NCI-H526 (cell line): ENCODE measurements around the gene PCSK5.
"Not testable (repeated sequence)": the region's sequence is repeated elsewhere in the genome, so short reads cannot be mapped to it uniquely, and the experiment has no call there.

Experiments used
- DNase-seq, 2 experiments: peaks; one replicate each; lab custom pipeline; 2025; lab: John Stamatoyannopoulos, UW

PCSK5 gene

DNA sequence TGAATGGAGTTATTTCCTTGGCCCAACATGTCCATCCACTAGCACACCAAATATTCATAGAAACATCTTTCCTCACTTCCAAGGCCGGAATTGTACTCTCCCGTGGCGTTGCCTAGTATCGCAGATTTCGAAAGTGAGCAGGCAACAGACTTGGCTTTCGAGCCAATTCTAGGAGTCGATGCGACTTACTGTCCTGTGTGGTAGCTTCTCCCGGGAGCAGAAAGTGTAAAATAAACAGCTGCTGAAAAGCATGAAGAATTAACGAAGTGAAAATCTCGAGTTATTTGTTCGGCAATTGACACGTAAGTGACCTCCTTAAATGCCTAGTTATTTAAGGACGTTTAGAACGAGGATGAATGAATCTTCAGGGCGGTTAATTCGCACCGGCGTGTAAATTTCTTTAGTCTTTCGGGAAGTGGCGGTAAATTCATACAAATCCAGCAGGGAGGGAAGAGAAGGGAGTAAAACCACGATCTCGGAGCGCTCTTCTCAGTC lies 449 bp upstream of the PCSK5 start:
- DNase-seq: peak in 1 of 2 experiments; percentile 62

DNA sequence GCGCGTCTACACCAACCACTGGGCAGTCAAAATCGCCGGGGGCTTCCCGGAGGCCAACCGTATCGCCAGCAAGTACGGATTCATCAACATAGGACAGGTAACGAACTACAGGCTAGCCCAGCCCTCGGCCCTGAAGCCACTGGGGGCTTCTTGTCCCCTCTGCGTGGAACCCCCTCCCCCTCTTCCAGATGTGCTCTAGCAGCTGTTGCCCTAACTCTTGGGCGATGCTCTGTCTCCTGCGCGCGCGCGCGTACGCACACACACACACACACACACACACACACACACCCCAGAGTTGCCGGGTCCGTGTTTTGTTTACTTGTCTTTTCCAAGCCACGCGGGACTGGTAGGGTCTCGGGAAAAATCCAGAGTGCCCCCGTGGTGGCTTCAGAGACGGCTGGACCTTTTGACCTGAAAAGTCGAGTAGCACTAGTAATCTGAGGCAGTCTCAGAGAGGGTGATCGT lies 836 bp downstream of the PCSK5 start:
- DNase-seq: peak; percentile 56 to 58

- DNase-seq: no peak
Measured at GRCh38 chr9:75891771-75892215, 1.3 kb downstream of the PCSK5 start.

GRCh38 chr9:75892216-75892911 lies 1.9 kb downstream of the PCSK5 start:
- peak; percentile 21 to 60 for DNase-seq

- no peak for DNase-seq
Measured at GRCh38 chr9:75893106-75893505, 2.6 kb downstream of the PCSK5 start.

GRCh38 chr9:75894566-75894965 lies 4.1 kb downstream of the PCSK5 start:
- DNase-seq: peak; percentile 11 to 42

- DNase-seq: peak in 1 of 2 experiments; percentile 6
Measured at GRCh38 chr9:75895112-75895511, 4.6 kb downstream of the PCSK5 start.

DNA sequence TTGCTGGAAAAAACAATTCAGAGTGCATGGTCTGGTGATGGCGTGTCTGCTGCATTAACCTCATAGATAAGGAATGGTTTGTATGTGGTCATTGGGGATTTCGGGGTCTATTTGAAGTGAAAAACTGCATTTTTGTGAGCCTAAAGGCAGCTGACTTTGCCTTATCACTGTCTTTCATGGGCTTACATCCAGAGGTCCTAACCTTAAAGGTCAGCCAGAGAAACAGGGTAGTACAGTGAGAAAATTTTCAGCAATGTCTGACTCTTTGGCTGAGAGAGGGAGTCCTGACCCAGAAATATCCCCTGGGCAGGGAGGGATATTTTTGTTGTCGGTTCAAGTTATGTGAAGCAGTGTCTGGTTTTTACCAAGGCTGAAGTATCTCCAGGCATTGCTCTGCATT lies 5.7 kb downstream of the PCSK5 start:
- no peak for DNase-seq

DNA sequence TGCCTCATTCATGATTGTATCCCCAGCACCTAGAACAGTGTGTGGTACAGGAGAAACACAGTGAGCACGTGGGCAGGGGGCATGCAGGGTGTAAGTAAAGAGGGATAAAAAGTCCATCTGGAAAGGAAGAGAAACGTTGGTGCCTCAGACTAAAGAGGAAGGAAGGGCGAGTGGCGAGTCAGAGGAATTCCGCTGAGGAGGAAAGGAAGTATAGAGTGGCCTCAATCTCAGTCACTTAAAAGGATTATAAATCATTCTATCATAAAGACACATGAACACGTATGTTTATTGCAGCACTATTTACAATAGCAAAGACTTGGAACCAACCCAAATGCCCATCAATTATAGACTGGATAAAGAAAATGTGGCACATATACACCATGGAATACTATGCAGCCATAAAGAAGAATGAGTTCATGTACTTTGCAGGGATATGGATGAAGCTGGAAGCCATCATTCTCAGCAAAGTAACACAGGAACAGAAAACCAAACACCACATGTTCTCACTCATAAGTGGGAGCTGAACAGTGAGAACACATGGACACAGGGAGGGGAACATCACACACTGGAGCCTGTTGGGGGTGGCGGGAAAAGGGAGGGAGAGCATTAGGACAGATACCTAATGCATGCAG lies 10.5 kb downstream of the PCSK5 start:
- not testable (repeated sequence) for DNase-seq

- no peak for DNase-seq
Measured at GRCh38 chr9:75903785-75904360, 13.4 kb downstream of the PCSK5 start.

- no peak for DNase-seq
Measured at GRCh38 chr9:75904364-75904763, 13.9 kb downstream of the PCSK5 start.

DNA sequence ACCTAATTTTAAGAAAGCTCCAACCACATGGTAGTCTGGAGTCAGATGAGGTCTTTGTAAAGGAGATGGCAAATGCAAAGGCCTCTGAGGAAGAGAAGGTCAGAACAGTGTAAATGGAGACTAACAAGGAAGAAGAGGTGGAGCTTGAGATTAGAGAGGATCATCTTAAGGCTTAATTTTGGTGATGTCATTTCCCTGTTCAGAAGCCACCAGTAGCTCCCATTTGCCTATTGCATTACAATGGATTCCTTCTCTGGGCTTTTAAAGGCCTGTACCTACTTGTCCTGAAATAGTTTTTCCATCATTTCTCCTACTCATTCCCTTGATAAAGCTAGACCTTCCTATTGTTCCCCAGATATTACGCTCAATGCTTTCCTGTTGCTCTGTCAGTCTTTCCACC lies 16.1 kb downstream of the PCSK5 start:
- no peak for DNase-seq

- DNase-seq: no peak
Measured at GRCh38 chr9:75907329-75907728, 16.9 kb downstream of the PCSK5 start.

DNA sequence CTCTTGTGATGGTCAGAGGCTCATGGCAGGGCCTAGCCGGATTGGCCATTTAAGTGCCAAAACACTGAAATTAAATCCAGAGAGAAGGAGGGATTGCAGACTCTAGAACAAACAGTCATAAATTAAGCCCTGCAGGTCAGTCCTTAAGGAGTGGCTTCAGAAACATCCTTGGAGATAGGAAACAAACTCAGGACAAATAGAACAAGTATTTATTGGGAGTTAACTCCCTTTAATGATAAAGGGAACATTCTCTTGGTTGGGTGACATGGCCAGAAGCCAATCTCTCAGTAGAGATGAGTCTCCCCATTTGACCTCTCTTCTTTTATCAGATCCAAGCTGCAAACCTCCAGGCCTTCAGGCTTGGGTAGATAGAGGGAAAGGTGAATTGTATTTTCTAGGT lies 17.4 kb downstream of the PCSK5 start:
- DNase-seq: no peak

DNA sequence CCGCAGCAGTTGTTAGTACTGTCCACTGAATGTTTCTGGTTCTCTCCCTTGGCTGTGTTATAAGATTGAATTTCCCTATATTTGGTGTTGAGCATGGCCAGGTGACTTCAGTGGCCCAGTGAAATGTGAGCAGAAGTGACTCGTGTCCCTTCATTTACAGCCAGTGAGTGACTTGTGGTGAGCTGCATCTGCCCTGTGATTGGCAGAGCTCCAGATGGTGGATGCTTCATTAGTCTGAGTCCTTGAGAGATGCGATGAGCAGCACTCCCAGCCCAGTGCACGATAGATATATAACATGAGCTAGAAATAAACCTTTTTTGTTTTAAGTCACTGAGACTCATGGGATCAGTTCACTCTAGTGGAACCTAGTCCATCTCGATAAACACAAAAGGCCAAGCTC lies 19.3 kb downstream of the PCSK5 start:
- no peak for DNase-seq

- no peak for DNase-seq
Measured at GRCh38 chr9:75910731-75911130, 20.3 kb downstream of the PCSK5 start.

GRCh38 chr9:75911390-75911789 lies 20.9 kb downstream of the PCSK5 start:
- no peak for DNase-seq

- DNase-seq: no peak
Measured at GRCh38 chr9:75912951-75913350, 22.5 kb downstream of the PCSK5 start.

DNA sequence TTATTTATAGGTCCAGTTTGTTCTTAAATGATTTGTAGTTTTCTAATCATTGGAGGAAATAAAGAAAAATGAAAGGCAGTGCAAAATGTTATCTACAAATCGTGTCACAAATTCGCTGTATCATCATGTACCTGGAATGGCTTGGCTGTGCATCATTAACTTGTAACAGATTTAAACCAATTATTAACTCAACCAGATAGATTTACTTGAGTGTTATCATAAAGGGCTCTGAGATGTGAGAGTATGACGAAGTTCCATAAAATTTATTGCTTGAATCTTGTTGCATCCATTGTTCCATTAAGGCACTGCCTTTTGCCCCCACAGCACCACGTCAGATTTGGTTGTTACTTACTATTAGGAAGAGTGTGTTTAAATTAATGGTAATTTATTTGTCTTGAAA lies 23.5 kb downstream of the PCSK5 start:
- no peak for DNase-seq

GRCh38 chr9:75914883-75915452 lies 24.5 kb downstream of the PCSK5 start:
- DNase-seq: no peak

- peak in 1 of 2 experiments; percentile 2 for DNase-seq
Measured at GRCh38 chr9:75918154-75918553, 27.7 kb downstream of the PCSK5 start.

- DNase-seq: peak in 1 of 2 experiments; percentile 46
Measured at GRCh38 chr9:75918909-75919308, 28.4 kb downstream of the PCSK5 start.
